ENCODE data around the gene PAM16. TPM values are rescaled to one million over a fixed set of nuclear protein-coding genes. Genes with fewer than 3 reads are reported as not detected.

Gene PAM16
- total and polyA plus RNA-seq, 9 of the 15 experiments (the other 6 are each of a cell fraction or from before 2014, with no cell fraction given): 38.7 to 273 (median 79.3) TPM

- ATAC-seq: no peak
- Histone ChIP-seq H2AFZ (ENCODE audit: low read depth, low read length) (no peak overlapping the region), H3K79me2 (ENCODE audit: control insufficient read depth, insufficient read depth, low read length) (no peaks in the 10 kb centered on the region), H3K4me3 (no peak overlapping the region), H3K9me3 (replicated peaks; ENCODE audit: control insufficient read depth, insufficient read depth, low read depth, low read length) (no peaks in the 10 kb centered on the region), H4K20me1 (replicated peaks; ENCODE audit: control insufficient read depth, insufficient read depth, low read length) (no peaks in the 10 kb centered on the region), H3K4me2 (ENCODE audit: insufficient read depth, low read length) (no peak overlapping the region), H3K27me3 (ENCODE audit: control insufficient read depth in 2 of 2, insufficient read depth in 2 of 2, low read length in 2 of 2) (no peaks in the 10 kb centered on the region), H3K27ac (ENCODE audit: extremely low read depth, low read depth, low read length) (no peak overlapping the region), H3K4me1 (replicated peaks in 1 of 2; ENCODE audit: control insufficient read depth in 2 of 2, insufficient read depth in 2 of 2, low read length in 2 of 2) (peaks cover 7 to 39% of the 10 kb centered on the region in 2 experiments; a peak in 4 of 5 replicates), H3K9me1 (ENCODE audit: control insufficient read depth, insufficient read depth, low read length) (no peaks in the 10 kb centered on the region), H3K36me3 (ENCODE audit: control insufficient read depth, insufficient read depth, low read length) (peaks cover 53% of the 10 kb centered on the region; the same call in 1 of the 3 replicates), H3K9ac (ENCODE audit: insufficient read depth in 1 of 2, low read depth in 2 of 2, low read length in 2 of 2) (peak overlapping the region in 1 of 2 experiments; percentile 60; a peak in 1 of 4 replicates)
- no peak for FAIRE-seq
- ChIA-PET CTCF (ENCODE audit: low intra/inter-chr PET ratio) (no interaction called here), POLR2A (interaction anchor here (0.6 to 1.1 kb wide), 4 partner anchors 25 to 504 kb away, joined by 3 read pairs; no protein-coding TSS in a partner anchor)
- peak in 1 of 4 experiments; percentile 10 for DNase-seq (ENCODE audit: extremely low read depth in 1 of 4, low spot score in 3 of 4)
- intact Hi-C loops (cut with micrococcal nuclease): no loop called here
- TF ChIP-seq POLR2G (IDR thresholded peaks at IDR 0.05; ENCODE audit: low read depth, low read length): peak; percentile 9; the same call in 1 of the 2 replicates
- TF ChIP-seq CEBPB (tag; IDR thresholded peaks at IDR 0.05): no peak
- no peak for TF ChIP-seq ZZZ3 (IDR thresholded peaks at IDR 0.05)
- in situ Hi-C loops (cut with MboI): no loop called here
- BruUV-seq (replicated peaks): no TSS peak
- 91% methylated on average over 14 of the region's 21 CpGs for WGBS (ENCODE audit: insufficient coverage, low coverage, missing lambda C conversion rate)
Observed at GRCh38 chr16:4382795-4383357, 31.8 kb upstream of the PAM16 start.

All from K562 (cell line).